SU-DHL-6 (cell line): ENCODE results near the gene TTC27.

Source experiments
- CTCF ChIP-seq: fragments of 200-600 bp; sonication (generic); IDR thresholded peaks from one replicate; pipeline ENCODE4 v1.5.1; 2017; ENCODE audit warnings: antibody characterized with exemption, mild to moderate bottlenecking, low read length, moderate library complexity; ENCODE audit not compliant: insufficient read depth, poor library complexity, severe bottlenecking
- EZH2phosphoT487 ChIP-seq: fragments of 200-600 bp; sonication (generic), shearing (Covaris generic); conservative IDR thresholded peaks from 2 replicates; pipeline ENCODE4 v1.6.1; 2018; ENCODE audit warnings: mild to moderate bottlenecking, antibody characterized with exemption, low read length, moderate library complexity, mixed read lengths

- TF ChIP-seq CTCF (no peak), EZH2phosphoT487 (no peak)
These were observed 79.1 kb downstream of the TTC27 start for GRCh38 chr2:32706815-32707579.
